Measurements from ENCODE around the gene ARHGAP15. TPM values are rescaled to one million over a fixed set of nuclear protein-coding genes. Genes with fewer than 3 reads are reported as not detected.

ARHGAP15 gene
- total and polyA plus RNA-seq, 2 donors from 2014 or later: 5.7 to 23.1 TPM

DNA sequence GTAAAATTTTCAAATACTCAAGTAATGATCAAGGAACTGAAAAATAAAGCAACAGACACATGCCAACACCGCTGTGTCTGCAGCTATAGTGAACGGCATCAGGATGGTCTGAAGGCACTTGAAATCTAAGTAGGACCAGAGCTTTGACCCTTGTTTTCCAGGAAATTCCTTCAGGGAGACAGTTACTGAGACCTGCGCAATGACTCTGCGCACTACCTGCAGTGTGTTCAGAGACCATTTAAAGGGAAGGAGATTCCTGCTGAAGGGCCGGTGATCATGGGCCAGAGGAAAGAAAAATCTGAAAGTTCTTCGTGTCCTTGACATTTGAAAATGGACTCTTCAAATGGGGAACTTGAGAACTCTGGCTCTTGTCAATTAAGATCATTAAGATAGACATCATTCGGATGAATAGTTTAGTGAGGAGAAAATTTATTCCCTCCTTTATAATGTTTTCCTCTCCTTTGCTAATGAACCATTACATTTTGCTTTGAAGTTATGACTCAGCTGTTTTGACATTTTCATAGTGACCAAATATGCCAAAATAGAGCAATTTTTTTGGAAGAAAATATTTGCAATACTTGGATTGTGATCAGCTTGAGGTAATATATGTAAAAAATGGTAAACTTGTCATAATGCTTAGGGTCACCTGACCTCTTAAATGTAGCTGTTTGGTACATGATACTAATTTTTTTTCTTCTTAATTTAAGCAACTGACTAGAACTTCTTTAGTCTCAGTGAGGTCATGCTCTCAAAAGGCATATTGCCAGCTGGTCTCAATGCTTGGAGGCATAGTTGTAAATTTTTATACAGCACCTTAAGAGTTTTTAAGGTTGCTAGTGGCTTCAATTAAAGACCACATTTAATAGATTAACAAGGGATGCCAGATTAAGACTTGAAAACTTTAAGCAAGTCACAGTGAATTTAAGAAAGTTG is 329.3 kb downstream of the ARHGAP15 start:
- H3K27me3 ChIP-seq (ENCODE audit: control insufficient read depth, insufficient read depth, low read length): no peaks in the 10 kb centered on the region
- no peaks in the 10 kb centered on the region for H3K9me3 ChIP-seq (ENCODE audit: control insufficient read depth in 2 of 3, insufficient read depth in 1 of 3, low read length in 3 of 3)
- no peak overlapping the region for H3K4me3 ChIP-seq (ENCODE audit: low read length in 3 of 3)
- TF ChIP-seq, protein P1, sequence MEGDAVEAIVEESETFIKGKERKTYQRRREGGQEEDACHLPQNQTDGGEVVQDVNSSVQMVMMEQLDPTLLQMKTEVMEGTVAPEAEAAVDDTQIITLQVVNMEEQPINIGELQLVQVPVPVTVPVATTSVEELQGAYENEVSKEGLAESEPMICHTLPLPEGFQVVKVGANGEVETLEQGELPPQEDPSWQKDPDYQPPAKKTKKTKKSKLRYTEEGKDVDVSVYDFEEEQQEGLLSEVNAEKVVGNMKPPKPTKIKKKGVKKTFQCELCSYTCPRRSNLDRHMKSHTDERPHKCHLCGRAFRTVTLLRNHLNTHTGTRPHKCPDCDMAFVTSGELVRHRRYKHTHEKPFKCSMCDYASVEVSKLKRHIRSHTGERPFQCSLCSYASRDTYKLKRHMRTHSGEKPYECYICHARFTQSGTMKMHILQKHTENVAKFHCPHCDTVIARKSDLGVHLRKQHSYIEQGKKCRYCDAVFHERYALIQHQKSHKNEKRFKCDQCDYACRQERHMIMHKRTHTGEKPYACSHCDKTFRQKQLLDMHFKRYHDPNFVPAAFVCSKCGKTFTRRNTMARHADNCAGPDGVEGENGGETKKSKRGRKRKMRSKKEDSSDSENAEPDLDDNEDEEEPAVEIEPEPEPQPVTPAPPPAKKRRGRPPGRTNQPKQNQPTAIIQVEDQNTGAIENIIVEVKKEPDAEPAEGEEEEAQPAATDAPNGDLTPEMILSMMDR (IDR thresholded peaks at IDR 0.05; ENCODE audit: borderline replicate concordance, extremely low read depth, insufficient read depth): no peak
- intact Hi-C loops (cut with DNase I): no loop called here
- H3K27ac ChIP-seq (ENCODE audit: low read depth in 2 of 2, low read length in 2 of 2): no peak overlapping the region
- DNase-seq (no peak), FAIRE-seq (no peak)
- no peak overlapping the region for H3K9ac ChIP-seq (ENCODE audit: low read length in 3 of 3)
- no peaks in the 10 kb centered on the region for H3K4me1 ChIP-seq (ENCODE audit: control insufficient read depth in 2 of 3, insufficient read depth in 2 of 3, low read depth in 1 of 3, low read length in 3 of 3)
- no peaks in the 10 kb centered on the region for H3K36me3 ChIP-seq (ENCODE audit: control insufficient read depth in 2 of 3, insufficient read depth in 3 of 3, low read length in 3 of 3)

DNA sequence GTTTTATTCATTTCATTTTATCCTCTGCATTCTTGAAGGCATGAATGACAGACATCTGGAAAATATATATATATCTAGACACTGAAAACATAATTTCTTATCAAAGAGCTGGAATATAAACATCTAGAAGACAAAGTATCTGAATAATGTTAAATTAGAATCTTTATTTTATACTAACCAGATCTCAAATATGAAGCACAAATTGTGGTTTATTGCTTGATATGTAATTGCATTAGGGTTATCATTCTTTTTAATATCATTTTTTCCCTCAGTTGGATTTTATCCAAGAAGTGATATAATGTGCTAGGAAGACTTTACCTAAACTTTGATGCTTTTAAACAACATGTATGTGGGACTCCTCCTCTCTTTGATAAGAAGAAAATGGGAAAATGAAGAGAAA is 331.2 kb downstream of the ARHGAP15 start:
- intact Hi-C loops (cut with DNase I): no loop called here
- no peak for FAIRE-seq

DNA sequence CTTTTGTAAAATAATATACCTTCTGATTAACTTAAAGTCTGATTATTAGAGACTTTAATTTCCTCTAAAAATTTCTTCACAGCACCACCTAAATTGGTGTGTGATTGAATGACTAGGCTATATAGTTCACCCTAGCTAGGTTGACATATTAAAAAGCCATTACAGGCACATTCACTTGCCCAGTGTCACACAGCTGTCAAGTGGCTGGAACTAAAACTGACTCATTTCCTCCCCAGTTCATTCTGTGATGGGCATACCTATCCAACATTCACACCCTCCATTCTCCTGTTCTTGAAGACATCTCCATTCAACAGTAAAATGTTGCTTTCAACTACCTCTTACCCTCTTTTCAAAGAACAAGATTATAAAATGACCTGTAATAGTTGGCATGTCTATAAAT is 334.5 kb downstream of the ARHGAP15 start:
- Histone ChIP-seq H3K9ac (ENCODE audit: low read length in 3 of 3) (no peak overlapping the region), H3K27ac (ENCODE audit: low read depth in 2 of 2, low read length in 2 of 2) (no peak overlapping the region), H3K4me3 (ENCODE audit: low read length in 3 of 3) (no peak overlapping the region), H3K36me3 (ENCODE audit: control insufficient read depth in 2 of 3, insufficient read depth in 3 of 3, low read length in 3 of 3) (no peaks in the 10 kb centered on the region), H3K27me3 (ENCODE audit: control insufficient read depth, insufficient read depth, low read length) (no peaks in the 10 kb centered on the region), H3K9me3 (ENCODE audit: control insufficient read depth in 2 of 3, insufficient read depth in 1 of 3, low read length in 3 of 3) (no peaks in the 10 kb centered on the region), H3K4me1 (ENCODE audit: control insufficient read depth in 2 of 3, insufficient read depth in 2 of 3, low read depth in 1 of 3, low read length in 3 of 3) (no peaks in the 10 kb centered on the region)
- DNase-seq: no peak
- FAIRE-seq: no peak
- intact Hi-C loops (cut with DNase I): no loop called here
- TF ChIP-seq, protein P1 (IDR thresholded peaks at IDR 0.05; ENCODE audit: borderline replicate concordance, extremely low read depth, insufficient read depth): no peak

More for the DNA sequence above, 331.2 kb downstream of the ARHGAP15 start:
- H3K9me3 ChIP-seq (ENCODE audit: control insufficient read depth in 2 of 3, insufficient read depth in 1 of 3, low read length in 3 of 3): no peaks in the 10 kb centered on the region
- no peaks in the 10 kb centered on the region for H3K27me3 ChIP-seq (ENCODE audit: control insufficient read depth, insufficient read depth, low read length)
- TF ChIP-seq, protein P1 (IDR thresholded peaks at IDR 0.05; ENCODE audit: borderline replicate concordance, extremely low read depth, insufficient read depth): no peak
- H3K4me1 ChIP-seq (ENCODE audit: control insufficient read depth in 2 of 3, insufficient read depth in 2 of 3, low read depth in 1 of 3, low read length in 3 of 3): no peaks in the 10 kb centered on the region
- H3K27ac ChIP-seq (ENCODE audit: low read depth in 2 of 2, low read length in 2 of 2): no peak overlapping the region
- no peak for DNase-seq
- H3K4me3 ChIP-seq (ENCODE audit: low read length in 3 of 3): no peak overlapping the region
- no peak overlapping the region for H3K9ac ChIP-seq (ENCODE audit: low read length in 3 of 3)
- H3K36me3 ChIP-seq (ENCODE audit: control insufficient read depth in 2 of 3, insufficient read depth in 3 of 3, low read length in 3 of 3): no peaks in the 10 kb centered on the region

Measured in kidney (tissue), 14 donors.